Psoas muscle (tissue), 8 donors: Measurements from ENCODE around the gene CCDC15. TPM values are rescaled to one million over a fixed set of nuclear protein-coding genes. Genes with fewer than 3 reads are reported as not detected.

Source experiments
- ATAC-seq, 4 donors: fragments of 200-7000 bp; cut with Tn5 transposase; one replicate each; pipeline ENCODE4 v1.9.1; 2020; ENCODE audit warnings: moderate library complexity in 3 of 4, mild to moderate bottlenecking in 2 of 4
- DNase-seq, 2 donors: peaks; one replicate each; pipeline ENCODE4 v3.0.0-alpha.2; 2020
- H3K27ac ChIP-seq: fragments of 200-600 bp; one replicate; pipeline ENCODE4 v1.8.0; 2022
- H3K27me3 ChIP-seq, 3 donors: fragments of 200-600 bp in 1 of 3; one replicate each; pipeline versions ENCODE4 v1.6.1 to v1.8.0; 2013 to 2022; ENCODE audit warnings: low read length in 2 of 3, mild to moderate bottlenecking in 2 of 3, moderate library complexity in 1 of 3; ENCODE audit not compliant: insufficient read depth in 3 of 3
- H3K36me3 ChIP-seq, 2 donors: fragments of 200-600 bp in 1 of 2; one replicate each; pipeline versions ENCODE4 v1.6.1 to v1.8.0; 2013 to 2022; ENCODE audit warnings: low read depth in 1 of 2, mild to moderate bottlenecking in 1 of 2, moderate library complexity in 1 of 2; ENCODE audit not compliant: insufficient read depth in 1 of 2
- H3K4me1 ChIP-seq: fragments of 200-600 bp; one replicate; pipeline ENCODE4 v1.8.0; 2022
- H3K4me3 ChIP-seq: fragments of 200-600 bp; one replicate; pipeline ENCODE4 v1.8.0; 2022; ENCODE audit warnings: mild to moderate bottlenecking
- H3K9me3 ChIP-seq: fragments of 200-600 bp; one replicate; pipeline ENCODE4 v1.8.0; 2022
- CTCF ChIP-seq: fragments of 200-600 bp; IDR thresholded peaks from one replicate; pipeline ENCODE4 v1.8.0; 2022; ENCODE audit warnings: antibody characterized with exemption
- WGBS, 3 donors: extraction: QIAGEN DNeasy Blood & Tissue Kit; methylation state at CpG; one replicate each; pipeline versions ENCODE4 v1.1.6 to v1.1.7; 2013; 5-methylcytosine and 5-hydroxymethylcytosine counted together
- intact Hi-C, 2 donors: fragments of 100-400 bp; cut with DNase I; formaldehyde crosslinking; loops; one replicate each; pipeline versions ENCODE4 v1.11.0 to v1.14.2; 2022
- polyA plus RNA-seq, 3 donors: library from polyadenylated mRNA; stranded (reverse); fragments of 200-250 nt; gene quantifications; one replicate each; pipeline ENCODE4 v1.2.3, GENCODE V29; 2013
- total RNA-seq, 4 donors: library from RNA; stranded (reverse); fragmentation: NEBNext Ultra II Directional in 2 of 4; extraction: Animal tissue kit (Norgen Biotek cat#: 25700) in 2 of 4; gene quantifications; one replicate each; pipeline versions ENCODE4 v1.2.1 to v1.2.4, GENCODE V29; 2021 to 2023
- donor health status: healthy with polysubstance abuse.
- donor health status: DM: no; HTN: no; CAD: no; lungs with moderate emphysema.
- donor health status: Bipolar disorder and iron deficiency.
- donor health status: healthy.
- donor health status: DM: yes; HTN: yes; CAD: no.
- donor health status: DM: no; HTN: no; CAD: no.
- donor health status: DM: no; HTN: no; CAD: no.
- donor health status: DM: yes; HTN: yes; CAD: no.

CCDC15 gene
- total and polyA plus RNA-seq, 7 donors, result 0.03 to 0.42 (median 0.22) TPM

- no peaks in the 10 kb centered on the region for H3K36me3 ChIP-seq
- intact Hi-C loops, result no loop called here
- no peaks in the 10 kb centered on the region for H3K4me1 ChIP-seq
- H3K9me3 ChIP-seq, result no peaks in the 10 kb centered on the region
- ATAC-seq (no peak), DNase-seq (no peak)
- H3K27me3 ChIP-seq, result no peaks in the 10 kb centered on the region
- no peak for TF ChIP-seq CTCF
- 74 to 83% (median 81%) methylated on average over 11 of the region's 11 CpGs for WGBS, 3 donors
- H3K27ac ChIP-seq, result no peak overlapping the region
- H3K4me3 ChIP-seq, result no peak overlapping the region
Measured at GRCh38 chr11:125075900-125076317, 121.9 kb downstream of the CCDC15 start.

DNA sequence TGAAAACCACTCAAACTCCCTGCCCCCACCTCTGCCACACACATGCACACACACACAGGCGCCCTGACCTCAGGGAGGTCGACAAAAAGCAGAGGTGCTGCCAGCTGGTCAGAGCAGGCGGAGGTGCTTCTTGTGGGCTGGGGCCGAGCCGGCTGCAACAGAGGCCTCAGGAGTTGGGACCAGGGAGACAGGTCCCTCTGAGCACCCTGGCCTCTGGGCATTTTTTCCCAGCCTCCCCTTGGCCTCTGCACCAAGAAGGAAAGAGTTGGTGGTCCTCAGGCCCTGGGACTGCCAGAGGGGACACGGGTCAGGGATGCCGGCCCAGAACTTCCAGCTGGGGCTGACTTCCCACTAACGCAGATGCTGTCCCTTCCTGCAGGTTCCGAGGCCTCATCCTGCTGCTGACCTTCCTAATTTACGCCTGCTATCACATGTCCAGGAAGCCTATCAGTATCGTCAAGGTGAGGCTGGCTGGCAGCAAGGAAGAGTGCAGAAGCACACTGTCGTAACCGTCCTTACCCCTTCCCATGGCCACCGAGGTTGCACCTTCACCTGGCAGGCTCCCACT is 122.5 kb downstream of the CCDC15 start:
- ATAC-seq, result no peak
- Histone ChIP-seq H3K9me3 (no peaks in the 10 kb centered on the region), H3K27ac (no peak overlapping the region), H3K4me3 (no peak overlapping the region), H3K4me1 (no peaks in the 10 kb centered on the region), H3K36me3 (no peaks in the 10 kb centered on the region), H3K27me3 (peaks cover 0 to 2% (median 0%) of the 10 kb centered on the region in 3 donors)
- DNase-seq, result no peak
- WGBS, 3 donors, result 78 to 80% (median 78%) methylated on average over 14 of the region's 14 CpGs
- intact Hi-C loops, result no loop called here
- no peak for TF ChIP-seq CTCF

DNA sequence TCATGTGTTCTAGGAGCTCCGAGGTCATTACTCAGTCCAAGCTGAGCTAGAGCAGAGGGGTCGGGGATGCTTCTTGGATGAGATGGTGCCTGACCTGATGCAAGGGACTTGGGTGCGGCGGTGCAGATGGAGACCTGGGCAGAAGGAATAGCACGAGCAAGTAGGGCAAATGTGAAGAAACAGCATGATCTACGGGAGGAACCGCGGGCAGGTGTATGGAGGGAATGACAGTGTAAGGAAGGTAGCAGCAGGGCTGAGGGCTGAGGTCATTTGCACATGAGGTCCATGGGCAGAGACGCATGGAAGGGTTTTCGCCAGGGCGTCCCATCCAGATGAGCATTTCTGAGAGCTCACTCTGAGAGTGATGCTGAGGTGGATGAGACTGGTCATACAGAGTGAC is 124.0 kb downstream of the CCDC15 start:
- no peaks in the 10 kb centered on the region for H3K4me1 ChIP-seq
- H3K36me3 ChIP-seq, result no peaks in the 10 kb centered on the region
- H3K27ac ChIP-seq, result no peak overlapping the region
- intact Hi-C loops, result no loop called here
- no peak for TF ChIP-seq CTCF
- 90 to 96% (median 95%) methylated on average over 11 of the region's 11 CpGs for WGBS, 3 donors
- no peak for DNase-seq
- H3K9me3 ChIP-seq, result no peaks in the 10 kb centered on the region
- ATAC-seq, result no peak
- peaks cover 0 to 9% (median 0%) of the 10 kb centered on the region in 3 donors for H3K27me3 ChIP-seq
- H3K4me3 ChIP-seq, result no peak overlapping the region

DNA sequence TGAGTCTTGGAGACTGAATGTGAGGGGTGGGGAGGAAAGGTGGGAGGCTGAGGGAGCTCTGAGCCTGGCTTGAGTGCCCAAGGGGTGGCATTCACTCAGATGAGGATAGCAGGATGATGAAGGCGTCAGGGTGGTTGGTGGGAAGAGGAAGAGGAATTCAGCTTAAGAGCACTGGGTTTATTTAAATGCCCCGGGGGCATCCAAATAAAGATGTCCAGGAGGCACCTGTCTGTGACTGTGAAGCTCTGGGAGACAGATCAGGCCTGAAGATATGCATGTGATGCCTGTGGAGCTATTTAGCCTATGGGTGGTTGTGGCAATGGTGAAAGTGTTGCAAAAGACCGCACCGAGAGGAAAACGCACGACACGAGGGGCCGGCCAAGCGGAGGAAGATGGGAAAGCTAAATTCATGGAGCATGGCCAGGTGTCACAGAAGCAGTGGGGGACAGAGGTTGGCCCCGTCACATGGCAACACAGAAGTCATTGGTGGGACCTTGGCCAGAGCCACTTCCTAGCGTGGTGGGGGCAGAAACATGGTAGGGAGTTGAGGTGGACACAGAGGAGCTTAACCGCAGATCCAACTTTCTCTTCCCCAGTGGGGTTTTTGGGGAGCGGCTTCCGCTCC is 124.6 kb downstream of the CCDC15 start:
- Histone ChIP-seq H3K36me3 (no peaks in the 10 kb centered on the region), H3K4me3 (no peak overlapping the region), H3K9me3 (no peaks in the 10 kb centered on the region), H3K27ac (no peak overlapping the region), H3K27me3 (peaks cover 0 to 9% (median 0%) of the 10 kb centered on the region in 3 donors), H3K4me1 (no peaks in the 10 kb centered on the region)
- intact Hi-C loops, result no loop called here
- DNase-seq (no peak), ATAC-seq (no peak)
- TF ChIP-seq CTCF, result no peak
- 92 to 93% (median 92%) methylated on average over 14 of the region's 14 CpGs for WGBS, 3 donors
